GM19438 (cell line): Measurements from ENCODE around the gene CLCNKB.
"Not testable (repeated sequence)": the region's sequence is repeated elsewhere in the genome, so short reads cannot be mapped to it uniquely, and the experiment has no call there.

ENCODE experiments used
- ATAC-seq: cut with Tn5 transposase; IDR thresholded peaks from one replicate; pipeline ENCODE4 v1.9.1; 2021; ENCODE audit warnings: low read depth; ENCODE audit not compliant: unreplicated experiment

Gene CLCNKB

GRCh38 chr1:16043521-16043920, at the start of gene CLCNKB:
CLCNKB (plus strand) TSS chr1:16043782; CDS start chr1:16044493, 711 bp downstream.
- ATAC-seq, result no peak

GRCh38 chr1:15994081-15994480, 49.5 kb upstream of the CLCNKB start:
- ATAC-seq, result no peak

- ATAC-seq, result no peak
Measured at GRCh38 chr1:15994590-15995351, 48.8 kb upstream of the CLCNKB start.

GRCh38 chr1:15997076-15997585, 46.5 kb upstream of the CLCNKB start:
- no peak for ATAC-seq

GRCh38 chr1:15997637-15998280, 45.8 kb upstream of the CLCNKB start:
- no peak for ATAC-seq

GRCh38 chr1:15998929-15999328, 44.7 kb upstream of the CLCNKB start:
- no peak for ATAC-seq

- not testable (repeated sequence) for ATAC-seq
Measured at GRCh38 chr1:16001274-16001673, 42.3 kb upstream of the CLCNKB start.

- ATAC-seq, result no peak
Measured at GRCh38 chr1:16005597-16005996, 38.0 kb upstream of the CLCNKB start.

- no peak for ATAC-seq
Measured at GRCh38 chr1:16006010-16006409, 37.6 kb upstream of the CLCNKB start.

- no peak for ATAC-seq
Measured at GRCh38 chr1:16006552-16007485, 36.8 kb upstream of the CLCNKB start.

- ATAC-seq, result no peak
Measured at GRCh38 chr1:16007671-16008341, 35.8 kb upstream of the CLCNKB start.

GRCh38 chr1:16009030-16009460, 34.5 kb upstream of the CLCNKB start:
- ATAC-seq, result no peak

GRCh38 chr1:16009678-16010077, 33.9 kb upstream of the CLCNKB start:
- ATAC-seq, result no peak

- no peak for ATAC-seq
Measured at GRCh38 chr1:16010837-16011236, 32.7 kb upstream of the CLCNKB start.

GRCh38 chr1:16011936-16012589, 31.5 kb upstream of the CLCNKB start:
- no peak for ATAC-seq

GRCh38 chr1:16012590-16013219, 30.9 kb upstream of the CLCNKB start:
- ATAC-seq, result no peak

GRCh38 chr1:16013220-16013907, 30.2 kb upstream of the CLCNKB start:
- no peak for ATAC-seq

GRCh38 chr1:16013908-16014258, 29.7 kb upstream of the CLCNKB start:
- ATAC-seq, result no peak
